RCC 7860 (cell line): Measurements from ENCODE around the gene PLEKHG4B.
A peak's percentile ranks its signal among the peaks of the same experiment; 100 is the strongest.

ENCODE experiments used
- DNase-seq: peaks from one replicate; pipeline ENCODE4 v3.0.0-alpha.2; 2015; ENCODE audit warnings: low spot score
- FAIRE-seq: peaks from 2 replicates; lab custom pipeline; 2012; peaks lifted over from hg19 to GRCh38; lab: Jason Lieb, UNC

Gene PLEKHG4B

GRCh38 chr5:75331-76320, 16.3 kb upstream of the PLEKHG4B start:
- FAIRE-seq: no peak
- no peak for DNase-seq

- DNase-seq: no peak
- no peak for FAIRE-seq
Measured at GRCh38 chr5:76358-77169, 15.4 kb upstream of the PLEKHG4B start.

- no peak for DNase-seq
- no peak for FAIRE-seq
Measured at GRCh38 chr5:77170-77501, 14.8 kb upstream of the PLEKHG4B start.

GRCh38 chr5:77546-77945, 14.4 kb upstream of the PLEKHG4B start:
- DNase-seq (no peak), FAIRE-seq (no peak)

GRCh38 chr5:77957-78804, 13.8 kb upstream of the PLEKHG4B start:
- FAIRE-seq: peak; percentile 48
- DNase-seq: peak; percentile 67

GRCh38 chr5:78805-79149, 13.2 kb upstream of the PLEKHG4B start:
- no peak for DNase-seq
- no peak for FAIRE-seq

GRCh38 chr5:79263-79662, 12.7 kb upstream of the PLEKHG4B start:
- FAIRE-seq: no peak
- DNase-seq: no peak

- FAIRE-seq: no peak
- no peak for DNase-seq
Measured at GRCh38 chr5:79821-80220, 12.1 kb upstream of the PLEKHG4B start.

GRCh38 chr5:81391-82021, 10.5 kb upstream of the PLEKHG4B start:
- FAIRE-seq (no peak), DNase-seq (no peak)

GRCh38 chr5:82097-82496, 9.9 kb upstream of the PLEKHG4B start:
- FAIRE-seq (no peak), DNase-seq (no peak)

- FAIRE-seq (no peak), DNase-seq (no peak)
Measured at GRCh38 chr5:82570-82969, 9.4 kb upstream of the PLEKHG4B start.

GRCh38 chr5:83029-83428, 8.9 kb upstream of the PLEKHG4B start:
- FAIRE-seq (no peak), DNase-seq (no peak)

GRCh38 chr5:85334-85995, 6.5 kb upstream of the PLEKHG4B start:
- DNase-seq (no peak), FAIRE-seq (no peak)

- FAIRE-seq: no peak
- DNase-seq: no peak
Measured at GRCh38 chr5:89337-90286, 2.4 kb upstream of the PLEKHG4B start.

- FAIRE-seq (no peak), DNase-seq (no peak)
Measured at GRCh38 chr5:90590-91547, 1.1 kb upstream of the PLEKHG4B start.

- DNase-seq: no peak
- FAIRE-seq: no peak
Measured at GRCh38 chr5:92401-93220, 643 bp downstream of the PLEKHG4B start.
